ENCODE data around the gene ACCSL. TPM values are rescaled to one million over a fixed set of nuclear protein-coding genes. Genes with fewer than 3 reads are reported as not detected.

The ACCSL gene
- total and polyA plus RNA-seq, 2 donors (not counting 1 experiment from before 2014, with no cell fraction given): not detected

DNA sequence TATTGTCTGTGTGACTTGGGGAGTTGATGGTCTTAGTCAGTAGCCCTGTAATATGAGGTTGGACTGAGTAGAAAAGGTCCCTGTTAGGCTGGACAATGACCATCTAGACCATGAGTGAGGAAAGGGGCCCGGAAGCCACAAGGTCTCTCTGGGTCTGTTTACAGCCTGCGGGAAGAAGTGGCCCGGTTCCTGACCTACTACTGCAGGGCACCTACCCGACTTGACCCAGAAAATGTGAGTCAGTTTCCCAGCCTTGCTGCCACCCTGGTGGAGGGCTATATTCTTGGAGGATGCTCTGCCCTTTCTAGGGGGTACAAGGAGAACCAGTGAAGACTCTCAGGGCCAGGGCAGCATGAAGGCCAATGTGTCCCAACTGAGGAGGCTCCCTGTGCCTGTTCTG is 3.4 kb downstream of the ACCSL start:
- H3K9me3 Mint-ChIP-seq (ENCODE audit: insufficient read depth): no peaks in the 10 kb centered on the region
- no peaks in the 10 kb centered on the region for H3K4me1 ChIP-seq (ENCODE audit: control insufficient read depth in 2 of 2, insufficient read depth in 2 of 2, low read length in 2 of 2)
- no peak for DNase-seq
- H3K9ac ChIP-seq (ENCODE audit: low read length): no peak overlapping the region
- peaks cover 0 to 12% (median 0%) of the 10 kb centered on the region in 4 experiments for H3K27me3 ChIP-seq (replicated peaks in 1 of 4; ENCODE audit: control extremely low read depth in 1 of 4, control insufficient read depth in 3 of 4, insufficient read depth in 4 of 4, low read length in 3 of 4)
- no peak overlapping the region for H2AFZ ChIP-seq (ENCODE audit: insufficient read depth, low read depth, low read length, poor library complexity, severe bottlenecking)
- H4K20me1 ChIP-seq (ENCODE audit: control insufficient read depth, insufficient read depth, low read length, poor library complexity, severe bottlenecking): no peaks in the 10 kb centered on the region
- H3K27me3 Mint-ChIP-seq: peaks cover 7% of the 10 kb centered on the region
- H3K9me3 ChIP-seq (ENCODE audit: control extremely low read depth in 1 of 3, control insufficient read depth in 2 of 3, insufficient read depth in 1 of 3, low read length in 2 of 3): no peaks in the 10 kb centered on the region
- no peak overlapping the region for H3K4me3 ChIP-seq (ENCODE audit: control extremely low read depth in 1 of 5, extremely low read depth in 1 of 5, insufficient read depth in 1 of 5, low read depth in 2 of 5, low read length in 4 of 5)
- H3K36me3 ChIP-seq (replicated peaks in 1 of 2; ENCODE audit: control extremely low read depth in 1 of 2, control insufficient read depth in 1 of 2, extremely low read depth in 1 of 2, insufficient read depth in 2 of 2, low read length in 1 of 2): no peaks in the 10 kb centered on the region
- 100% methylated on average over 4 of the region's 4 CpGs for WGBS (ENCODE audit: insufficient coverage)
- no peak overlapping the region for H3K27ac Mint-ChIP-seq
- CTCF ChIA-PET: no interaction called here
- H3K27ac ChIP-seq (ENCODE audit: low read length in 2 of 2): no peak overlapping the region
- intact Hi-C loops (cut with micrococcal nuclease): no loop called here
- no peak for TF ChIP-seq EZH2 (IDR thresholded peaks at IDR 0.05; ENCODE audit: borderline replicate concordance, insufficient read depth, low read depth, low read length, poor library complexity, severe bottlenecking)
- TF ChIP-seq, protein P1, sequence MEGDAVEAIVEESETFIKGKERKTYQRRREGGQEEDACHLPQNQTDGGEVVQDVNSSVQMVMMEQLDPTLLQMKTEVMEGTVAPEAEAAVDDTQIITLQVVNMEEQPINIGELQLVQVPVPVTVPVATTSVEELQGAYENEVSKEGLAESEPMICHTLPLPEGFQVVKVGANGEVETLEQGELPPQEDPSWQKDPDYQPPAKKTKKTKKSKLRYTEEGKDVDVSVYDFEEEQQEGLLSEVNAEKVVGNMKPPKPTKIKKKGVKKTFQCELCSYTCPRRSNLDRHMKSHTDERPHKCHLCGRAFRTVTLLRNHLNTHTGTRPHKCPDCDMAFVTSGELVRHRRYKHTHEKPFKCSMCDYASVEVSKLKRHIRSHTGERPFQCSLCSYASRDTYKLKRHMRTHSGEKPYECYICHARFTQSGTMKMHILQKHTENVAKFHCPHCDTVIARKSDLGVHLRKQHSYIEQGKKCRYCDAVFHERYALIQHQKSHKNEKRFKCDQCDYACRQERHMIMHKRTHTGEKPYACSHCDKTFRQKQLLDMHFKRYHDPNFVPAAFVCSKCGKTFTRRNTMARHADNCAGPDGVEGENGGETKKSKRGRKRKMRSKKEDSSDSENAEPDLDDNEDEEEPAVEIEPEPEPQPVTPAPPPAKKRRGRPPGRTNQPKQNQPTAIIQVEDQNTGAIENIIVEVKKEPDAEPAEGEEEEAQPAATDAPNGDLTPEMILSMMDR (IDR thresholded peaks at IDR 0.05): no peak
- H3K4me2 ChIP-seq (replicated peaks; ENCODE audit: low read depth, low read length, poor library complexity, severe bottlenecking): no peak overlapping the region
- no peaks in the 10 kb centered on the region for H3K79me2 ChIP-seq (ENCODE audit: control insufficient read depth, insufficient read depth, low read length)
- no peak for ATAC-seq (ENCODE audit: low read depth)
- POLR2A ChIA-PET: no interaction called here
- no peaks in the 10 kb centered on the region for H3K4me1 Mint-ChIP-seq
- no peak overlapping the region for H3K4me3 Mint-ChIP-seq

DNA sequence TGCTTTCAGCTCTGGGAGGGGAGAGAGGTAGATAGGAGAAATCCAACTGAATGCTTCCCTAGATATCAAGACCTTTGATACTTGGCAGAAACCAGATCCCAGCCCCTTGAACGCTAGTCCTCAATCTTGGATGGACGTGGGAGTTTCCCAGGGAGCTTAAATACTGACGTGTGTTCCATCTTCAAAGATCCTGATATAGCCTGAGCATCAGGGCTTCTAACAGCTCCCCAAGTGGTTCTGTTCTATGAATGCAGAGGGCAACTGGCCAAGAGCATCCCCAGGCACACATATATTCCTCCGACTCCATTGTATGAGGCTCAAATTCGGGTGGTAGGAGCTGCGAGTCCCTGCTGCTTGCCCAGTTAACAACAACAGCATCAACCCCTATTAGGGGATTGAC is 9.6 kb downstream of the ACCSL start:
- Mint-ChIP-seq H3K4me3 (no peak overlapping the region), H3K9me3 (ENCODE audit: insufficient read depth) (no peaks in the 10 kb centered on the region), H3K27ac (no peak overlapping the region), H3K27me3 (peaks cover 3% of the 10 kb centered on the region), H3K4me1 (no peaks in the 10 kb centered on the region)
- 100% methylated on average over 3 of the region's 6 CpGs for WGBS (ENCODE audit: insufficient coverage)
- intact Hi-C loops (cut with micrococcal nuclease): no loop called here
- H3K27me3 ChIP-seq (replicated peaks in 1 of 4; ENCODE audit: control extremely low read depth in 1 of 4, control insufficient read depth in 3 of 4, insufficient read depth in 4 of 4, low read length in 3 of 4): no peaks in the 10 kb centered on the region
- no peaks in the 10 kb centered on the region for H4K20me1 ChIP-seq (ENCODE audit: control insufficient read depth, insufficient read depth, low read length, poor library complexity, severe bottlenecking)
- ATAC-seq (ENCODE audit: low read depth) (no peak), DNase-seq (no peak)
- POLR2A ChIA-PET: no interaction called here
- no peak overlapping the region for H2AFZ ChIP-seq (ENCODE audit: insufficient read depth, low read depth, low read length, poor library complexity, severe bottlenecking)
- no peaks in the 10 kb centered on the region for H3K4me1 ChIP-seq (ENCODE audit: control insufficient read depth in 2 of 2, insufficient read depth in 2 of 2, low read length in 2 of 2)
- TF ChIP-seq, protein P1 (IDR thresholded peaks at IDR 0.05): no peak
- TF ChIP-seq EZH2 (IDR thresholded peaks at IDR 0.05; ENCODE audit: borderline replicate concordance, insufficient read depth, low read depth, low read length, poor library complexity, severe bottlenecking): no peak
- H3K36me3 ChIP-seq (replicated peaks in 1 of 2; ENCODE audit: control extremely low read depth in 1 of 2, control insufficient read depth in 1 of 2, extremely low read depth in 1 of 2, insufficient read depth in 2 of 2, low read length in 1 of 2): no peaks in the 10 kb centered on the region
- H3K9me3 ChIP-seq (ENCODE audit: control extremely low read depth in 1 of 3, control insufficient read depth in 2 of 3, insufficient read depth in 1 of 3, low read length in 2 of 3): no peaks in the 10 kb centered on the region
- no peak overlapping the region for H3K4me2 ChIP-seq (replicated peaks; ENCODE audit: low read depth, low read length, poor library complexity, severe bottlenecking)
- H3K79me2 ChIP-seq (ENCODE audit: control insufficient read depth, insufficient read depth, low read length): no peaks in the 10 kb centered on the region
- CTCF ChIA-PET: interaction anchor here (1.0 to 1.2 kb wide), 2 partner anchors 37 to 40 kb away, joined by 3 read pairs; no protein-coding TSS in a partner anchor
- no peak overlapping the region for H3K9ac ChIP-seq (ENCODE audit: low read length)
- no peak overlapping the region for H3K4me3 ChIP-seq (ENCODE audit: control extremely low read depth in 1 of 5, extremely low read depth in 1 of 5, insufficient read depth in 1 of 5, low read depth in 2 of 5, low read length in 4 of 5)
- H3K27ac ChIP-seq (ENCODE audit: low read length in 2 of 2): no peak overlapping the region

All from B cell (primary cell).